ENCODE data around the gene ITIH2.

Gene ITIH2

DNA sequence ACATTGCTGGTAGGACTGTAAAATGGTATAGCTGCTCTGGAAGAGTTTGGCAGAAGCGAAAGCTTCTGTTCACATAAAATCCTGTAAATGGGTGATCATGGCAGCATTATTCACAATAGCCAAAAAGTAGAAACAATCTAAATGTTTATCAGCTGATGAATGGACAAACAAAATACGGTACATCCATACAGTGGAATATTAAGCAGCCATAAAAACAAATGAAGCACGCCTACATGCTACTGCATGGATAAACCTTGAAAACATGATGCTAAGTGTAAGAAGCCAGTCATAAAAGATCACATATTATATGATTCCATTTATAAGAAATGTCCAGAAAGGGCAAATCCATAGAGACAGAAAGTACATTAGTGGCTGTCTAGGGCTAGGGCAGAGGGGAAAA, 52.0 kb downstream of the ITIH2 start:
- H3F3A ChIP-seq (ENCODE audit: low read depth) = no peaks in the 10 kb centered on the region

DNA sequence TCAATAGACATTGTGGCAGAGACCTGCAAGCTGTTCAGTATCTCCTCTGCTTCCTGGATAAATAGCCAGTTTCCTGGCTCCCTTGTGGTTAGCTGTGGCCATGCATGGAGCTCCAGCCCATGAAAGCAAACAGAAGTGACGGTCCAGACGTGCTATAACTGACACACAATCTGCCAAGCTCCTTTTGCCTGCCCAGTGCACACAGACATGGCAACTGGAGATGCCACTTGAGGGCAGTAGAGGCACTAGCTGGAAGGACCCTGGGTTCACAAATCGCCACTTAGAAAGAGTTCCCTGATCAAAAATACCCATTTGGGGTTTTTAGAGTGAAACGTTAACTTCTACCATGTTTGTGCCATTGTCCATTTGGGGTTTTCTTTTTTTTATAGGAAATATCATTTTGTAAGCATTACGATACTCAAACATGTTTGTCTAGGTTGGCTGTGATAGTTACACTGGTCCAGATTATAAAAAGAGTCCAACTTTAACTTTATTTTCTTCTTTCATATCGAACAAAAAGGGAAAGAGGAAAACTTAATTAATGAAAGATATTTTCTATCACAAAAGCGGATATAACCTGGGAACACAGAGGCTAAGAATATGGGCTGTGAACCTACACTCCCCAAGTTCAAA, 53.4 kb downstream of the ITIH2 start:
- Histone ChIP-seq H3K9me3 (ENCODE audit: insufficient read depth, low read depth, low read length) (no peaks in the 10 kb centered on the region), H2AFZ (ENCODE audit: low read length) (no peak overlapping the region), H3K4me2 (ENCODE audit: low read depth, low read length, poor library complexity, severe bottlenecking) (no peak overlapping the region), H3F3A (ENCODE audit: low read depth) (no peaks in the 10 kb centered on the region), H3K27me3 (ENCODE audit: insufficient read depth, low read length, poor library complexity, severe bottlenecking) (no peaks in the 10 kb centered on the region), H3K4me1 (ENCODE audit: insufficient read depth, low read length, poor library complexity, severe bottlenecking) (no peaks in the 10 kb centered on the region), H3K9me2 (replicated peaks; ENCODE audit: low read depth, low read length) (no peaks in the 10 kb centered on the region), H3K4me3 (ENCODE audit: low read length, poor library complexity, severe bottlenecking) (no peak overlapping the region), H4K20me1 (ENCODE audit: insufficient read depth, low read length, poor library complexity, severe bottlenecking) (no peaks in the 10 kb centered on the region), H3K79me2 (ENCODE audit: insufficient read depth, low read length) (no peaks in the 10 kb centered on the region), H3K36me3 (ENCODE audit: insufficient read depth, low read length) (peaks cover 76% of the 10 kb centered on the region; the same call in 1 of the 2 replicates), H3K9ac (ENCODE audit: low read depth, low read length, poor library complexity, severe bottlenecking) (no peak overlapping the region)
- TF ChIP-seq, protein P1, sequence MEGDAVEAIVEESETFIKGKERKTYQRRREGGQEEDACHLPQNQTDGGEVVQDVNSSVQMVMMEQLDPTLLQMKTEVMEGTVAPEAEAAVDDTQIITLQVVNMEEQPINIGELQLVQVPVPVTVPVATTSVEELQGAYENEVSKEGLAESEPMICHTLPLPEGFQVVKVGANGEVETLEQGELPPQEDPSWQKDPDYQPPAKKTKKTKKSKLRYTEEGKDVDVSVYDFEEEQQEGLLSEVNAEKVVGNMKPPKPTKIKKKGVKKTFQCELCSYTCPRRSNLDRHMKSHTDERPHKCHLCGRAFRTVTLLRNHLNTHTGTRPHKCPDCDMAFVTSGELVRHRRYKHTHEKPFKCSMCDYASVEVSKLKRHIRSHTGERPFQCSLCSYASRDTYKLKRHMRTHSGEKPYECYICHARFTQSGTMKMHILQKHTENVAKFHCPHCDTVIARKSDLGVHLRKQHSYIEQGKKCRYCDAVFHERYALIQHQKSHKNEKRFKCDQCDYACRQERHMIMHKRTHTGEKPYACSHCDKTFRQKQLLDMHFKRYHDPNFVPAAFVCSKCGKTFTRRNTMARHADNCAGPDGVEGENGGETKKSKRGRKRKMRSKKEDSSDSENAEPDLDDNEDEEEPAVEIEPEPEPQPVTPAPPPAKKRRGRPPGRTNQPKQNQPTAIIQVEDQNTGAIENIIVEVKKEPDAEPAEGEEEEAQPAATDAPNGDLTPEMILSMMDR (conservative IDR thresholded peaks at IDR 0.05; ENCODE audit: low read length) = peak; percentile 86
- no peak for TF ChIP-seq EZH2phosphoT487 (IDR thresholded peaks at IDR 0.05; ENCODE audit: borderline replicate concordance)

More for the DNA sequence above, 52.0 kb downstream of the ITIH2 start:
- H3K27me3 ChIP-seq (ENCODE audit: insufficient read depth, low read length, poor library complexity, severe bottlenecking) = no peaks in the 10 kb centered on the region
- no peak overlapping the region for H2AFZ ChIP-seq (ENCODE audit: low read length)
- no peak overlapping the region for H3K4me3 ChIP-seq (ENCODE audit: low read length, poor library complexity, severe bottlenecking)
- H3K9me2 ChIP-seq (replicated peaks; ENCODE audit: low read depth, low read length) = no peaks in the 10 kb centered on the region
- no peaks in the 10 kb centered on the region for H4K20me1 ChIP-seq (ENCODE audit: insufficient read depth, low read length, poor library complexity, severe bottlenecking)
- H3K9ac ChIP-seq (ENCODE audit: low read depth, low read length, poor library complexity, severe bottlenecking) = no peak overlapping the region
- H3K4me1 ChIP-seq (ENCODE audit: insufficient read depth, low read length, poor library complexity, severe bottlenecking) = no peaks in the 10 kb centered on the region
- H3K9me3 ChIP-seq (ENCODE audit: insufficient read depth, low read depth, low read length) = no peaks in the 10 kb centered on the region
- peaks cover 67% of the 10 kb centered on the region; the same call in 1 of the 2 replicates for H3K36me3 ChIP-seq (ENCODE audit: insufficient read depth, low read length)
- TF ChIP-seq, protein P1 (conservative IDR thresholded peaks at IDR 0.05; ENCODE audit: low read length) = no peak
- TF ChIP-seq EZH2phosphoT487 (IDR thresholded peaks at IDR 0.05; ENCODE audit: borderline replicate concordance) = no peak
- no peak overlapping the region for H3K4me2 ChIP-seq (ENCODE audit: low read depth, low read length, poor library complexity, severe bottlenecking)
- H3K79me2 ChIP-seq (ENCODE audit: insufficient read depth, low read length) = no peaks in the 10 kb centered on the region

DNA sequence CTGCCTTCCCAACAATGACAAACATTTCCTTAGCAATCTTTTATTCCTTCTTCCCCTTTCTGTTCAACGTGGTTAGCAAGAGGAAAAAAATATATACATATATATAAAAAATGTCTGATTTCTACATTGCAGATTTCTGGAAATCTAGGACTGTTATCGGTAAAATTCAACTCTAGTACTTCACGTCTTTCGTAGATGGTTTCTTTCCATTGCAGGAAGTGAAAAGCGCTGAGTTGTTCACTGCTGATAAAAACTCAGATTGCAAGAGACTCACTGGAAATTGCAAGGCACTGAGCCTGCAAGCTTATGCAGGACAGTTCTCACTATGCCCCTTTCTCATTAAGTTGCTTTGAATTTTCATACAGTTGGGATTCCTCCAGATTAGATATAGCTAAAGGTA, 60.8 kb downstream of the ITIH2 start:
- Histone ChIP-seq H3F3A (ENCODE audit: low read depth) (no peaks in the 10 kb centered on the region), H2AFZ (ENCODE audit: low read length) (no peak overlapping the region), H3K36me3 (ENCODE audit: insufficient read depth, low read length) (peaks cover 69% of the 10 kb centered on the region; the same call in 1 of the 2 replicates)

More for the DNA sequence above, 60.8 kb downstream of the ITIH2 start:
- Histone ChIP-seq H3K4me2 (ENCODE audit: low read depth, low read length, poor library complexity, severe bottlenecking) (no peak overlapping the region), H3K27me3 (ENCODE audit: insufficient read depth, low read length, poor library complexity, severe bottlenecking) (no peaks in the 10 kb centered on the region), H3K9me3 (ENCODE audit: insufficient read depth, low read depth, low read length) (no peaks in the 10 kb centered on the region), H3K9ac (ENCODE audit: low read depth, low read length, poor library complexity, severe bottlenecking) (no peak overlapping the region), H3K4me3 (ENCODE audit: low read length, poor library complexity, severe bottlenecking) (no peak overlapping the region), H3K79me2 (ENCODE audit: insufficient read depth, low read length) (no peaks in the 10 kb centered on the region), H3K4me1 (ENCODE audit: insufficient read depth, low read length, poor library complexity, severe bottlenecking) (no peaks in the 10 kb centered on the region), H4K20me1 (ENCODE audit: insufficient read depth, low read length, poor library complexity, severe bottlenecking) (no peaks in the 10 kb centered on the region), H3K9me2 (replicated peaks; ENCODE audit: low read depth, low read length) (no peaks in the 10 kb centered on the region)
- TF ChIP-seq, protein P1 (conservative IDR thresholded peaks at IDR 0.05; ENCODE audit: low read length) = no peak
- TF ChIP-seq EZH2phosphoT487 (IDR thresholded peaks at IDR 0.05; ENCODE audit: borderline replicate concordance) = no peak

All from Loucy (cell line).